Lung microvascular endothelial cell (primary cell): ENCODE data around the gene DNMT3B. TPM values are rescaled to one million over a fixed set of nuclear protein-coding genes. Genes with fewer than 3 reads are reported as not detected.
A peak's percentile ranks its signal among the peaks of the same experiment; 100 is the strongest.

Experiments used
- DNase-seq, 2 donors: peaks; one replicate each; pipeline versions ENCODE4 v3.0.0 to v3.0.0-alpha.2; 2010; ENCODE audit warnings: low read depth in 2 of 2
- total RNA-seq: library from RNA; depleted of rRNA; stranded (reverse); fragments of >200 nt; gene quantifications from 2 replicates; pipeline ENCODE4 v1.2.1, GENCODE V29; 2014

Gene DNMT3B
- total RNA-seq, 1 donor from 2014 or later, result 0.60 TPM

DNA sequence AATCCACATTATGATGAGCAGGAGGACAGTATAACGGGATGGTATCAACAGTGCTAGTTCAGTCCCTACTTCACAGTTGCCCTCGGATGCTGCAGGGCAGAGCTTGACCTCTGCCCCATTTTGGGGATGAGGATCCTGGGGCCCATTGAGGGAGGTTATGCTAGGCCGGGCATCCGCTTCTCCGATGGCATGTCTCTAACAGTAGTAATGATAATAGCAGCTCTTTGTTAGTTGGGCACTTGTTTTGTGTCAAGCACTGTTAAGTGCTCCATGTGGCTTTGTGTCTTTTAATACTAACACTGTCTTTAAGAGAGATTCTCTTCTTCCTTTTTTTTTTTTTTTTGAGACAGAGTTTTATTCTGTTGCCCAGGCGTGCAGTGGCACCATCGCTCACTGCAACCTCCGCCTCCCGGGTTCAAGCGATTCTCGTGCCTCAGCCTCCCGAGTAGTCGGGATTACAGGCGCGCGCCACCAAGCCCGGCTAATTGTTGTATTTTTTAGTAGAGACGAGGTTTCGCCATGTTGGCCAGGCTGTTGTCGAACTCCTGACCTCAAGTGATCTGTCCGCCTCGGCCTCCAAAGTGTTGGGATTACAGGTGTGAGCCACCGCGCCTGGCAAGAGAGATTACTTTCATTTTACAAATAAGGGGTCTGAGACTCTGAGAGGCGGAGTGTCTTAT lies 58.7 kb downstream of the DNMT3B start:
- no peak for DNase-seq

DNA sequence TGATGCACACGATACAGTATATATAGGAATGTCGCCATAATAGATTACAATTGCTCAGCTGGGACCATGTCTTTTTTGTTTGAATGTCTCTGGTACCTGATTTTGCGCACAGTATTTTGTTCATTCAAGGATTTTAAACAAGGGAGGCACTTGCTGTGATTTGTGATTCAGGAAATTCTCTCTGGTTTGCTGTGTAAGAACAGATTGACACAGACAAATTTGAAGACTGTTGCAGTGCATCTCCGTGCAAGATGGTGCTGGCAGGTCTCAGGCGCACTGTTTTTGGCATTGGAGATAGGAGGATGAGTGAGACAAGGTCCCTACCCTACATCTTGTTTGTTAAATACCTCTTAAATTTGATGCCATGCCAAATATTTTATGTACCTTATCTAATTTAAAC lies 60.0 kb downstream of the DNMT3B start:
- DNase-seq, result no peak

DNA sequence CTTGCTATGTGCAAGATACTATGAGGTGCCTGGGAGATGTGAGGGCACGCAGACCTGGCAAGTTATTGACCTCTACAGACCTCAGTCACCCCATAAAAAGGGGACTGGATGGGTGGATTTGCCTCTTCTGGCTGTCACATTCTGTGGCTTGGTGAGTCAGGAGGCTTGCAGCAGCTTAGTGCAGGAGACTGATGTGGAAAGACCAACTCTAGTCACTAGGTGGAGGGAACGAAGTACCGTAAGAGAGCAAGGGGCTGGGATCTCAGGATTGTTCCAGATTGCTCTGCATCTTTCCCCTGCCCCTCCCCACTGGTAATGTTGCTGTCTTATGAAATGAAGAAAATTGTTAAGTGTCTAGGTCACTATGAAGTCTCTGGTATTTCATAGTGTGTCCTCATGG lies 60.9 kb downstream of the DNMT3B start:
- DNase-seq, result peak in 1 of 2 donors; percentile 33

DNA sequence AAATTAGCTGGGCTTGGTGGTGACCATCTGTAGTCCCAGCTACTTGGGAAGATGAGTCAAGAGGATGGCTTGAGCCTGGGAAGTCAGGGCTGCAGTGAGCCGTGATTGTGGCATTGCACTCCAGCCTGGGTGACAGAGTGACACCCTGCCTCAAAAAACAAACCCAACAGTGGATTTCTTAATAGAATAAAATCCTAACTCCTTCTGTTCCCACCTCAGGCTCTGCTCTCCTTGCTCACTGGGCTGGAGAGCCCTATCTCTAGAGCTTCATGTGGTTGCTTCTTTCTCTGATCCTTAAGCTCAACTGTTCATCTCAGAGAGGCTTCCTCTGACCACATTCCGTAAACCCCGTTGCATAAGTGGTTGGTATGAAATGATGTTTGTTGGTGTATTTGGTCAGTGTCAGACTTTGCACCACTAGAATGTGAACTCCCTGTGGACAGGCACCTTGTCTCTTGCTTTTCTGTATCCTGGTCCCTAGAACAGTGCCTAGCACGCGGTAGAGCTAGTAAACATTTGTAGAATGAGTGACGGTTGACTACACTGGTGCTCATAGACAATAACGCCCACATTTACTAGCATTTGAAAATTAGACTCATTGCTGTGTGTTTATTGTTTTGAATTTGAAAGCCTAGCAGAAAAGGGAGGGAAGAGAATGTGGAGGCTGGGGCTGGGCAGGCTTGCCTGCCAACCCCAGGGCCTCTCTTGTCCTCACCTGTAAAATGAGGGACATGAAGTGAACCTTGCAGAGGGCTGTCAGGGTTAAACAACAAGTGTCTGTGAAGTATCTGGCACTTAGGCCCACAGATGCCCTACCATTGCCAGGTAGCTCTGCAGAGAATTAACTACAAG lies 61.8 kb downstream of the DNMT3B start:
- no peak for DNase-seq

DNA sequence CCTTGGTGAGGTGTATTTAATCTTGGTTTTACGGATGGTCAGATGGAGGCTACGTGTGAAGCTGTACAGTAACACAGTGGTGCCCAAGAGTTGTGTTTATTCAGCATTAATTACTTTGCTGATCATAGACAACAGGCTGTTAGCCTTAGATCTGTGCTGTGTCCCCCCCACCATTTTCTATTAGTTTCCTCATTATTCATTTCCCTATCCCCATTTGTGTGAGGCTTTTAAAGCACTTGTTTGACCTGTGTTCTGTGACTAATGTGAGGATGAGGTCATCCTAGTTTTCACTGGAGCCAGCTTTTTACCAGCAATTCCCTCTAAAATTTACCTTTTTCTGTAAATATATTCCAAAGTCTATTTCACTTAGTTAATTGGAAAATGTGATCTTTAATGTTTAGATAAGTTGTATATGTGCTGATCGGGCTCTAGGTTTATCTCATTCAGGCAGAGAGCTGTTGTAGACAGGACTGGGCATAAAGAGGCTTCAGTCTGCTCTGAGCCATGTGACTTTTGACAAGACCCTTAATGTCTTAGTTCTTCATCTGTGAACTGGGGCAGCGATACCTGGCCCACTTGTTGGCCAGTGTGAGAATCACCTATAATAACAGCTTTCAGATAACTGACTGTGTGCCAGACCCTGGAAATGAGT lies 66.0 kb downstream of the DNMT3B start:
- peak; percentile 40 to 56 for DNase-seq

DNA sequence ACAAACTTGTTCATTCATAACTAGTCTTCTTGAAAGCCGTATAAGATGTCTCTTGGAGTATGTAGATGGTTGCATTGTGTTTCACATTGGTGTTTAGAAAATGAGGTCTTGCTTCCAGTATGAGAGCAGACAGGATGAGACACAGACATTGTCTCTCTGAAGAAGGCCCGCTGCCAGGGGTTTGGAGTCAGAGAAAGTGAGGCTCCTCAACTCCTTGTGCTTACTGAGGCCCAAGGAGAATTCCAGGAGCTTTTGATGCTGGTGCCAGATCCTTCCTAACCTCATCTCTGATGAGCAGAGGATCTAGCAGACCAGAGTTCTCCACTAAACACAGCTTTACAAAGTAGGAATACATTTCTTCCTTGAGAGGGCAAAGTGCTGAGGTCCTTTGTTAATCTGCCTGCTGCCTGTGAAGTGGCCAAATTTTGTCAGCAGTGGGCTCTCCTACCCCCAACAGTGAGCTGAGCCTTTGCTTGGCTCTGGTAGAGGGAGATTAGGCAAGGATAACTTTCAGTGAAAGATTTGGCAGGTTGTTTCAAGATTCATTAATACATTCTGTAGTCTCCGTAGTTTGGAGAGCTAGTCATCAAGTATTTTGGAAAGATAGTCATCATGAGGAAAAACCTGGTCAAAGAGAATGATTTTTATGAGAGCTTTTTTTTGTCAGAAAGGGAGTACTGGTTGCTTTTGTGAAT lies 67.3 kb downstream of the DNMT3B start:
- DNase-seq, result no peak

DNA sequence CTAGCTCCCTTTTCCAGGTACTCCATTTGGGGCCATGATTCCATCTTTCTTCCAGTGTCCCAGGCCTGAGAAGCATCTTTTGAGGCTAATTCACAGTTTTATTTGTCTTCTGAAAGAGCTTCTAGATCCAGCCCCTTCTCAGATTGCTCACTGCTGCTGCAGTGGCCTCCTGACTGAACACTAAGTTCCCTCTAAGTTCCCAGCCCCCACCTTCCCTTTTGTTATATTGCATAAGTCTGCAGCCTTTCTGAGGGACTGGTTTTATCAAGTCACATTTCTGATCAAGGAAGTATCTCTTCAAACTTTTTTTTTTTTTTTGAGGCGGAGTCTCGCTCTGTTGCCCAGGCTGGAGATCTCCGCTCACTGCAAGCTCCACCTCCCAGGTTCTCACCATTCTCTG lies 68.3 kb downstream of the DNMT3B start:
- peak in 1 of 2 donors; percentile 17 for DNase-seq

DNA sequence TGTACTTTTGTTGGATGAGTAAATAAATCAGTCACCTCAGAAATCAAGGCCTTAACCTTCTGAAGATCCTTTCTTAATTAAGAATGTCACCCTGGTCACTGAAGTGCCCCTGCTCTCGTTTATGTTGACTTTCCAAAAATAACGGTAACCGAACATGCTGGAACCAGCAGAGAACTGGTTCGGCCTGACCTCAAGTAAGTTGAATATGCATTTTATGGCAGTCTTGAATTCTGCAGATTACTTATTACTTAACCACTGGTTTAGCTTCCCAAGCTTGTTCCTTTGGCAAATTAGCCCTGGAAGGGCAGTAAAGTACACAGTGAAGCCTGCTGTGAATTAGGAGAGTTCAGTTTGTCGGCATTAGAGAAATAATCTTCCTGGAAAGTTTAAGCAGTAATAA lies 69.8 kb downstream of the DNMT3B start:
- DNase-seq, result no peak

DNA sequence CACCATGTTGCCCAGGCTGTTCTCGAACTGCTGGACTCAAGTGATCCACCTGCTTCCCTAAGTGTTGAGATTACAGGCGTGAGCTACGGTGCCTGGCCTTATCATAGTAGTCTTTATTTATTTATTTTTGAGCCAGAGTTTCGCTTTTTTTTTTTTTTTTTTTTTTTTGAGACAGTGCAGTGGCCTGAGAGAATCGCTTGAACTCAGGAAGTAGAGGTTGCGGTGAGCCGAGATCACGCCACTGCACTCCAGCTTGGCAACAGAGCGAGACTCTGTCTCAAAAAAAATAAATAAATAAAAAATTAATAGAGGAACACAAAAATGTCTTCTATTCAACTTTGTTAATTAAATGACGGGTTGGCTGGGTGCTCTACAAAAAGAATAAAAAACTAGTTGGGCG lies 70.5 kb downstream of the DNMT3B start:
- no peak for DNase-seq

DNA sequence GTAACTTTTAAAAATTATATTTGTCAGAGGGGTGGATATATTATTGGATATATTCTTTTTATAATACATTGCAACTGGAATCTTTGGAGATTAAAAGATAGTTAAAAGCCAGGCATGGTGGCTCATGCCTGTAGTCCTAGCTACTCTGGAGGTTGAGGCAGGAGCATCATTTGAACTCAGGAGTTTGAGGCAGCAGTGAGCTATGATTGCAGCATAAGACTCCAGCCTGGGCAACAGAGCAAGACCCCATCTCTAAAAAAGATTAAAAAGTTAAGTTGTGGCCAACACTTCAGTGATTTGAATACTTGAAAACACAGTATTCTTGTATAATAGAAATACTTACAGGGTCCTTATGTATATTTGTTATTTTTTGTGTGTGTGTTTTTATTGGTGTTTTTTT lies 72.8 kb downstream of the DNMT3B start:
- no peak for DNase-seq

DNA sequence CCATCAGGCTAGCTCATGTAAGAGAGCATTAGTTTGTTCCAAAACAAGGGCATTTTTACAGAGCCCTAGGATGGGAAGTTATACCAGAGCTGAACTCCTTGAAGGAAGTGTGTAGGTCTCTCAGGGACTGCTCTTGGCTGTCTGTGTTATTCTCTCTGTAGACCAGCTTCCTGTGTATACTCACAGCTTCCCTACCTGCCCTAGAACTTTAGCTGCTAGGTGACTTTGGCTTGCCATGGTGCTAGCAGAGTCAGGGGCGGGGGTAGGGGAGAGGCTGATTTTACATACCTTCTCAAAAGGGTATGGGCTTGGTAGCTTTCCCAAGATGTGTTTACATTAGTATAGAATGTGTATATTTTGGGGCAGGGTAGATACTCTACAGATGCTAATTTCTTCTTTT lies 75.0 kb downstream of the DNMT3B start:
- no peak for DNase-seq

DNA sequence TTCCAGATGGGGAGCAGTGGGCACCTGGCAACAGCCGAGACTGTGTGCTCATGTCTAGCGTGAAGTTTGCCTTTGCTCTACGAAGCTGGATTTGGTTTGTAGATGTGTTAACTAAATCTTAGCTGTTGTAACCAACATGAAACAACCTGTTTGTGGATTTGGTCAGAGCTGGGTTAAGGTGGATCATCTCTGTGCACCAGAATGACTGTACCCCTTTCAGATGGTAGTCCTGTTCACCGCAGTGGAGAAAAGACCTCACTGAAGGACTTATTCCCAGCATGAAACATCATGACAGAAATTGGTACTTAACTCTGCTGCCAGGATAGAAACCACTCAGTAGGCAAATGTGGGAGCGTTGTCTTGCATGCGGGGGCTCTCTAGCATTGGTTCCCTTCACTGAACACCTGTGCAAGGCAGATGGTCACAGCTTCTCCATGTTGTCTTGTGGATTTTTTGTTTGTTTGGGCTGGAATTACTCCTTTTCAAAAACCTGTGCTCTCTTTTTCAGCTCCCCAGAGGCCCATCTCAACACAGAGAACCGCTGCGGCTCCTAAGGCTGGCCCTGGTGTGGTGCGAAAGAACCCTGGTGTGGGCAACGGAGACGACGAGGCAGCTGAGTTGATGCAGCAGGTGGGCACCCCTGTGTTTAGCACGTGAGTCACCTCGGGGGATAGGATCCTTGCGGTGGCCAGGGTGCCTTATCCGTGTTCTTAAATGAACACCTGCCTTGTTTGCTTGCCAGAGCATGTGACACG lies 77.2 kb downstream of the DNMT3B start:
- DNase-seq, result no peak

DNA sequence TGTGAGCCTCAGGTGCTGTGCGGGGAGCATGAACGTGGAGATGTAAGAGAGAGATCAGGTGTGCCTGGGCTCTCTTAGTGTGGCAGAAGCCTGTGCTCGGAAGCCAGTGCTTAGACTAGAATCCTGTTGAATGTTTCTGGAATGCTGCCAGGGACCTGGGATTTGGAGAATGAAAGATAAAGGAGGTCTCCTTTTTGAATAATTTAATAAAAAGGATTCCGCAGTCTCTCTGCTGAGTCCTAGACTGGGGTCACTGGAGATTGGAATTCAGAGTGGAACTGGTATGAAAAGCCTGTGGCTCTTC lies 77.7 kb downstream of the DNMT3B start:
- no peak for DNase-seq

DNA sequence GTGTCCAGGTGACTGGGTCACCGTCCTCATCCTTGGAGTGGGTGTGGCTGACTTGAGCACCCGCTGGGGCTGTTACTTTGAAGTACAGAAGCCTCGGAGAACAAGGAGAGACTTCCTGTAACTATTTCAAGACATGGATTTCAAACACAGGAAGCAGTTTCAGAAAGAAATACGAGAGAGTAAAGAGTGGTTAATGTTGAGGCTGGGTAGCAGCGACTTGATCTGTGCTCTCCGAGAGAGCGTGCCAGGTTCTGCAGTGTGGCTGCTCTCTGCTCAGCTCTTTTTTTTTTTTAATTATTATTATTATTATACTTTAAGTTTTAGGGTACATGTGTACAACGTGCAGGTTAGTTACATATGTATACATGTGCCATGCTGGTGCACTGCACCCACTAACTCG lies 79.0 kb downstream of the DNMT3B start:
- no peak for DNase-seq

DNA sequence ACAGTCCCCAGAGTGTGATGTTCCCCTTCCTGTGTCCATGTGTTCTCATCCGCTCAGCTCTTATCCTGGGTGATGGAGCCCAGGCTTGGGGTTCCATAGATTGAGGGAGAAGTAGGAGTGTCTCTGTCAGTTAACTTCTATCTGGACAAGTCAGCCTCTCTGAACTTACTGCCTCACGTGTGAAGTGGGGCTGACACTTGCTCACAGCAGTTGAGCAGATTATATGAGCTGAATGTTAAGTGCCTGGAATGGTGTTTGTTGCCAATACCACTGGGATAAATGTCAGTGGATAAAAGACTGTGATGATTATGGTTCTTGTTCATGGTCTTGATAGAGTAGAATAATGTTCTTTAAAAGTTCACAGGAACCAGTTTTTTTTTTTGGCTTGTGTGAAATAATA lies 79.4 kb downstream of the DNMT3B start:
- no peak for DNase-seq

DNA sequence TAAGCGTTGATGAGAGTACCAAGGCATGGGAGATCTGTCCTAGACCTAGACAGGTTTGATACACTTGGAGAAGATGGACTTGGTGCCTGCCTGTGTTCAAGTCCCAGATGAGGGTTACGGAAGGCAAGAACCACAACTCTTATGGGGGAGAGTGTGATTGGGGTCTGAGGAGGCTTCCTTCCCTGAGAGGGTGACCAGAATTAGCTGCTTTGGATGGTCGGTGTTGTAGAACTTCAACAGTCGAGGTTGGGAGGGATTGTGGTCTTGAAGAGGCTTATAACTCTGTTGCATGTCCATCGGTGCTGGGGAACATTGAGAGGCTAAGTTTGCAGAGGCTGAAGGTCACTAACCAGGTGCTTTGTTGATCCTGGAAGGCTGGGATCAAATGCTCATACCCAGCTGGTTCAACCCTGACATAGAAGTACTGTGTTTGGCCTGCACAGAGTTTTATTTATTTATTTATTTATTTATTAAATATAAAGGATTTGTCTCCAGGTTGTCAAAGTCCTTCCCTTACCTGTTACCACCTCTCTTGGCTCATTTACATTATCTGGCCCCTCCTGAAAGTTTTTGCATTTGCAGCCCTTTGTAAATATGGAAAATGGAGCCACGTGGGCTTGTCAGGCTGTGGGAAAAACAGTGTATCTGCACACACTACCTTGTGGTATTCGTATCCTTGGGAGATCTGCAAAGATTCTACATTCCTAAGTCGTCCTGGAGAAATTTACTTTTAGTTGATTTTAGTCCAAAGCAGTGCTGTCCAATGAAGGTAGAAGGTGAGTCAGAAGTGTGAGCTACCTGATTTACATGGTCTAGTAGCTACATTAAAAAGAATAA lies 80.7 kb downstream of the DNMT3B start:
- no peak for DNase-seq

DNA sequence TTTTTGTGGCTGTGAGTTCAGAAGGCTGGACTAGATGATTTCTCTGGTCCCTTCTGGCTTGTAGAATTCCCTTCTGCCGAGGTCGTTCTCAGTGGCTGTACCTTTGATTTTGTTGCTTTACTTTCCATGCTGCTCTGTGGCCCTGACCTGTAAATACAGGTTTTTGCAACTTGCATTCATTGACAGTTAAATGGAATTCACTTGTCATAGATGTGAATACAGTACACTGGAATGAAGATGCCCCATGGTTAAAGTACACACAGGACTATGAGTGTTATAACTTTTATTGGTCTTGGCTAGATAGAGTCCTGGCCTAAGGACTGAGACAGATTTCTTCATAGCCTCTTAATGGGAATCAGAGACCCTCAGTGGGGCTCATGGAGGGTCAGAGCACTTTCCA lies 83.6 kb downstream of the DNMT3B start:
- DNase-seq, result no peak

DNA sequence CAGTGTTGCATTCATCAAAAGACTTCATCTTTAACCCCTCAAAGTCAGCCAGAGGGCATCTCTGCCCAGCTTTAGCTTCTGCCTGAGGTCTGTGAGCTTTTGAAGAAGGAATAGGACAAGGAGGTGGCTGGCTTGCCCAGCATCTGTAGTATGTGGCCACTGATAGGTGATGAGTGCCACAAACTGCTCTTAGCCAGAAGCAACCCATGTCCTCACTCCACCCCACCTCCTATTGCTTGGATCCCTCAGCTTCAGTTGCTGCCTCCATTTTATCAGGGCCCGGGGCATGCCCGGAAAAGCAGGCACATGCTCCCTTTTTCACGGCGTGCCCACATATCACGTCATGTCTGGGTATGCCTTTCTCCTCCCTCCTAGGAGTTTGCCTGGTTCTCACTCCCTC lies 84.7 kb downstream of the DNMT3B start:
- DNase-seq, result no peak

DNA sequence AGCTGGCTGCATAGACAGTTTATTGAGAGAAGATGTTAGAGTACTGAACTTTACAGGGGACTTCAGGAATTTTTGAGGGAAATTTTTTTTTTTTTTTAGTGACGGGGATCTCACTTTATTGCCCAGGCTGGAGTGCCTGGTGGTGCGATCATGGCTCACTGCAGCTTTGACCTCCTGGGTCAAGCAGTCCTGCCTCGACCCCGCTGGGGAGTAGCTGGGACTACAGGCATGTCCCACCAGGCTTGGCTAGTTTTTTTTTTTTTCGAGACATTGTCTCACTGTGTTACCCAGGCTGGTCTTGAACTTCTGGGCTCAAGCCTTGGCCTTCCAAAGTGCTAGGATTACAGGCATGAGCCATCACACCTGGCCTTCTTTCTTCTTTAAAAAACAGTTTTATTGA lies 85.8 kb downstream of the DNMT3B start:
- no peak for DNase-seq

DNA sequence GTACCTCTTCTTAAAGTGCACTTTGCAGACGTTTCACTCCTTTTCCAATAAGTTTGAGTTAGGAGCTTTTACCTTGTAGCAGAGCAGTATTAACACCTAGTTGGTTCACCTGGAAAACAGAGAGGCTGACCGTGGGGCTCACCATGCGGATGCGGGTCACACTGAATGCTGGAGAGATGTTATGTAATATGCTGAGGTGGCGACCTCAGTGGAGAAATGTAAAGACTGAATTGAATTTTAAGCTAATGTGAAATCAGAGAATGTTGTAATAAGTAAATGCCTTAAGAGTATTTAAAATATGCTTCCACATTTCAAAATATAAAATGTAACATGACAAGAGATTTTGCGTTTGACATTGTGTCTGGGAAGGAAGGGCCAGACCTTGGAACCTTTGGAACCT lies 86.7 kb downstream of the DNMT3B start:
- no peak for DNase-seq

DNA sequence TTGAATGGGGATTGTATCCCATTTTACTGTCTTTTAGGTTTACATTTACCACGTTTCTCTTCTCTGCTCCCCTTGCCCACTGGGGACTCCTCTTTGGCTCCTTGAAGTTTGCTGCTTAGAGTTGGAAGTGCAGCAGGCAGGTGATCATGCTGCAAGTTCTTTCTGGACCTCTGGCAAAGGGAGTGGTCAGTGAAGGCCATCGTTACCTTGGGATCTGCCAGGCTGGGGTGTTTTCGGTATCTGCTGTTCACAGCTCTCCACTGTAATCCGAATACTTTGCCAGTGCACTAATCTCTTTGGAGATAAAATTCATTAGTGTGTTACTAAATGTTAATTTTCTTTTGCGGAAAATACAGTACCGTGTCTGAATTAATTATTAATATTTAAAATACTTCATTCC lies 87.4 kb downstream of the DNMT3B start:
- no peak for DNase-seq
